GM12878 (cell line): ENCODE results near the gene CTSC. TPM values are rescaled to one million over a fixed set of nuclear protein-coding genes. Genes with fewer than 3 reads are reported as not detected.

Experiments
- ATAC-seq: fragments of 200-7000 bp; cut with Tn5 transposase; 3 replicates; pipeline ENCODE4 v1.9.1; 2020; ENCODE audit warnings: mild to moderate bottlenecking, moderate library complexity
- BruUV-seq: library from RNA; stranded (reverse); fragments of 400-500 nt; replicated peaks from 2 replicates; lab custom pipeline; 2021; lab: Mats Ljungman, UMichigan
- CTCF ChIA-PET: fragments of 300-600 bp; sonication (Branson Sonifier 250); formaldehyde crosslinking; extraction: SDS; loops from one replicate; lab custom pipeline; 2021; ENCODE audit warnings: inconsistent platforms; lab: Yijun Ruan, JAX
- POLR2A ChIA-PET: fragments of 350-600 bp; formaldehyde crosslinking; extraction: SDS; loops from one replicate; lab custom pipeline; 2021; ENCODE audit warnings: inconsistent platforms; lab: Charles Lee
- RAD21 ChIA-PET: fragments of 300-600 bp; sonication (Branson Sonifier 250); formaldehyde crosslinking; loops from one replicate; lab custom pipeline; 2023; ENCODE audit warnings: antibody characterized with exemption; ENCODE audit not compliant: unreplicated experiment; lab: Charles Lee
- SMC1A ChIA-PET: fragments of 300-600 bp; sonication (Branson Sonifier 250); formaldehyde crosslinking; loops from one replicate; lab custom pipeline; 2023; ENCODE audit not compliant: unreplicated experiment, uncharacterized antibody; lab: Charles Lee
- DNase-seq: peaks from one replicate; pipeline ENCODE4 v3.0.0-alpha.2; 2011; ENCODE audit warnings: low read depth, low spot score
- FAIRE-seq: peaks from 3 replicates; lab custom pipeline; 2011; peaks lifted over from hg19 to GRCh38; lab: Jason Lieb, UNC
- H2AFZ ChIP-seq: 2 replicates; pipeline ENCODE4 v1.6.0; 2011; ENCODE audit warnings: low read depth, low read length, control low read depth; ENCODE audit not compliant: control insufficient read depth
- H3K27ac ChIP-seq: 2 replicates; pipeline ENCODE4 v1.5.1; 2011; ENCODE audit warnings: control low read depth; ENCODE audit not compliant: control insufficient read depth, insufficient read depth
- H3K27me3 ChIP-seq, 2 experiments: replicated peaks in 1 of 2; 2 replicates each; pipeline versions ENCODE4 v1.6.0 to v1.6.1; 2011; ENCODE audit warnings: low read length in 1 of 2; ENCODE audit not compliant: control insufficient read depth in 2 of 2, insufficient read depth in 2 of 2
- H3K36me3 ChIP-seq, 2 experiments: 2 replicates each; pipeline ENCODE4 v1.5.1; 2011; ENCODE audit warnings: low read length in 1 of 2; ENCODE audit not compliant: control insufficient read depth in 2 of 2, insufficient read depth in 2 of 2
- H3K4me1 ChIP-seq: 2 replicates; pipeline ENCODE4 v1.6.1; 2011; ENCODE audit warnings: mild to moderate bottlenecking, low read length, moderate library complexity, mixed read lengths; ENCODE audit not compliant: control insufficient read depth, insufficient read depth
- H3K4me2 ChIP-seq: 2 replicates; pipeline ENCODE4 v1.6.0; 2011; ENCODE audit warnings: control low read depth; ENCODE audit not compliant: control insufficient read depth, insufficient read depth
- H3K4me3 ChIP-seq: fragments of 200-600 bp; sonication (generic); 2 replicates; pipeline ENCODE4 v1.5.1; 2016
- H3K79me2 ChIP-seq: 2 replicates; pipeline ENCODE4 v1.6.0; 2011; ENCODE audit warnings: low read length; ENCODE audit not compliant: control insufficient read depth, insufficient read depth
- H3K9ac ChIP-seq: 2 replicates; pipeline ENCODE4 v1.8.0; 2011; ENCODE audit warnings: low read length, control low read depth, mixed read lengths; ENCODE audit not compliant: control insufficient read depth, insufficient read depth
- H3K9me3 ChIP-seq: replicated peaks from 3 replicates; pipeline ENCODE4 v1.5.1; 2011; ENCODE audit warnings: mild to moderate bottlenecking, low read length; ENCODE audit not compliant: control insufficient read depth, insufficient read depth
- H4K20me1 ChIP-seq: 2 replicates; pipeline ENCODE4 v1.6.0; 2011; ENCODE audit not compliant: control insufficient read depth, insufficient read depth
- EP300 ChIP-seq, 2 experiments: fragments of 150-350 bp in 1 of 2; IDR thresholded peaks; 2 replicates each; pipeline ENCODE4 v1.6.1; 2011 to 2012; ENCODE audit warnings: low read depth in 2 of 2, low read length in 2 of 2, borderline replicate concordance in 1 of 2, improper control_type of control experiment in 1 of 2, inconsistent platforms in 1 of 2; ENCODE audit not compliant: control insufficient read depth in 1 of 2
- JUNB ChIP-seq: IDR thresholded peaks from 2 replicates; pipeline ENCODE4 v1.6.1; 2016; ENCODE audit warnings: antibody characterized with exemption, mild to moderate bottlenecking
- KLF5 ChIP-seq: fragments of 450-650 bp; IDR thresholded peaks from 2 replicates; pipeline ENCODE4 v1.6.1; 2014; ENCODE audit warnings: mild to moderate bottlenecking; ENCODE audit not compliant: partially characterized antibody
- NRF1 ChIP-seq: conservative IDR thresholded peaks from 2 replicates; pipeline ENCODE4 v1.6.1; 2011; ENCODE audit warnings: mild to moderate bottlenecking, low read depth, low read length, improper control_type of control experiment
- SREBF1 ChIP-seq: IDR thresholded peaks from 2 replicates; pipeline ENCODE4 v1.6.1; 2012; ENCODE audit warnings: mild to moderate bottlenecking, low read length
- SUPT20H ChIP-seq: IDR thresholded peaks from 2 replicates; pipeline ENCODE4 v1.6.1; 2011; ENCODE audit warnings: low read depth, mild to moderate bottlenecking, low read length, moderate library complexity, borderline replicate concordance; ENCODE audit not compliant: control insufficient read depth
- YBX1 ChIP-seq: fragments of 450-650 bp; IDR thresholded peaks from 2 replicates; pipeline ENCODE4 v1.6.1; 2016; ENCODE audit warnings: antibody characterized with exemption
- WGBS: methylation state at CpG from one replicate; pipeline ENCODE4 v1.1.6; 2016; ENCODE audit warnings: low lambda C conversion rate; ENCODE audit not compliant: insufficient replicate concordance, insufficient coverage; ENCODE audit errors: missing lambda C conversion rate; 5-methylcytosine and 5-hydroxymethylcytosine counted together
- in situ Hi-C: fragments of 300-500 bp; cut with MboI; formaldehyde crosslinking; loops from 9 replicates; pipeline ENCODE4 v1.14.3; 2018; ENCODE audit warnings: mixed read lengths
- intact Hi-C: fragments of 100-400 bp; cut with micrococcal nuclease; formaldehyde crosslinking; loops from one replicate; pipeline ENCODE4 v1.14.2; 2022; ENCODE audit not compliant: unreplicated experiment
- polyA plus RNA-seq, 11 experiments: library from polyadenylated mRNA; depleted of rRNA in 4 of 11; unstranded in 6 of 11; stranded (reverse) in 5 of 11; fragments of >200 nt; fragmentation: Nextera tagmentation in 4 of 11; fragmentation: Illumina TruSeq in 1 of 11; extraction: Ambion mirVana in 4 of 11; extraction: Trizol in 1 of 11; gene quantifications; 1 replicate in 1 of 11; 2 replicates in 10 of 11; pipeline versions ENCODE4 v1.2.1 to v1.2.3, GENCODE V29; 2011 to 2016; ENCODE audit warnings: inconsistent platforms in 2 of 11, missing spikeins in 2 of 11, low read depth in 1 of 11
- total RNA-seq, 4 experiments: library from RNA; depleted of rRNA in 3 of 4; stranded (reverse); fragments of >200 nt in 3 of 4; fragmentation: Illumina TruSeq in 1 of 4; extraction: Trizol in 1 of 4; gene quantifications; 2 replicates each; pipeline versions ENCODE4 v1.2.1 to v1.2.3, GENCODE V29; 2013 to 2021
- TF ChIP-seq, protein P1 (sequence below): IDR thresholded peaks from 2 replicates; pipeline ENCODE4 v1.6.1; 2011; ENCODE audit warnings: low read depth, low read length, improper control_type of control experiment, borderline replicate concordance
- TF ChIP-seq, protein P2 (sequence below): fragments of 450-650 bp; IDR thresholded peaks from 2 replicates; pipeline ENCODE4 v1.6.1; 2017; ENCODE audit warnings: mild to moderate bottlenecking, moderate library complexity
- TF ChIP-seq, protein P3 (sequence below): fragments of 450-650 bp; IDR thresholded peaks from 2 replicates; pipeline ENCODE4 v1.6.1; 2016; ENCODE audit warnings: mild to moderate bottlenecking, moderate library complexity, borderline replicate concordance

CTSC gene
- total and polyA plus RNA-seq, 10 of the 15 experiments (the other 5 are each of a cell fraction or from before 2014, with no cell fraction given), result 289 to 1,123 (median 430) TPM

DNA sequence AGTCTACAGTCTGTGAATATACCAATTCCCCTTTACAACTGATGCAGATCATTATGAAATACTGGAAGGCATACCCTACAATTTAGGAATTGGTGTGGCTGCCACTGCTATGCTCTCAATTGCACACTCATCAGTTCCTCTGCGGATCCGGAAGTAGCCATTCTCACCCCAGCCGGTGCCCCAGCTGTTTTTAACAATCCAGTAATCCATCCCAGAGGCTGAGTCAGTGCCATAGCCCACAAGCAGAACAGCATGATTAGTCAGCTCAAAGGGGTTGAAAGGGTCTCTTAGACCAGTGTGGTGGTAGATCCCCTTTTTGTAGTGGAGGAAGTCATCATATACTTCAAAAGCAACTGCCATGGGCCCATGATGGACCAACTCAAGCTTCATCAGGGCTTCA lies 43.6 kb downstream of the CTSC start (continued):
- TF ChIP-seq, protein P1, sequence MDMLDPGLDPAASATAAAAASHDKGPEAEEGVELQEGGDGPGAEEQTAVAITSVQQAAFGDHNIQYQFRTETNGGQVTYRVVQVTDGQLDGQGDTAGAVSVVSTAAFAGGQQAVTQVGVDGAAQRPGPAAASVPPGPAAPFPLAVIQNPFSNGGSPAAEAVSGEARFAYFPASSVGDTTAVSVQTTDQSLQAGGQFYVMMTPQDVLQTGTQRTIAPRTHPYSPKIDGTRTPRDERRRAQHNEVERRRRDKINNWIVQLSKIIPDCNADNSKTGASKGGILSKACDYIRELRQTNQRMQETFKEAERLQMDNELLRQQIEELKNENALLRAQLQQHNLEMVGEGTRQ, result no peak
- TF ChIP-seq, protein P2, sequence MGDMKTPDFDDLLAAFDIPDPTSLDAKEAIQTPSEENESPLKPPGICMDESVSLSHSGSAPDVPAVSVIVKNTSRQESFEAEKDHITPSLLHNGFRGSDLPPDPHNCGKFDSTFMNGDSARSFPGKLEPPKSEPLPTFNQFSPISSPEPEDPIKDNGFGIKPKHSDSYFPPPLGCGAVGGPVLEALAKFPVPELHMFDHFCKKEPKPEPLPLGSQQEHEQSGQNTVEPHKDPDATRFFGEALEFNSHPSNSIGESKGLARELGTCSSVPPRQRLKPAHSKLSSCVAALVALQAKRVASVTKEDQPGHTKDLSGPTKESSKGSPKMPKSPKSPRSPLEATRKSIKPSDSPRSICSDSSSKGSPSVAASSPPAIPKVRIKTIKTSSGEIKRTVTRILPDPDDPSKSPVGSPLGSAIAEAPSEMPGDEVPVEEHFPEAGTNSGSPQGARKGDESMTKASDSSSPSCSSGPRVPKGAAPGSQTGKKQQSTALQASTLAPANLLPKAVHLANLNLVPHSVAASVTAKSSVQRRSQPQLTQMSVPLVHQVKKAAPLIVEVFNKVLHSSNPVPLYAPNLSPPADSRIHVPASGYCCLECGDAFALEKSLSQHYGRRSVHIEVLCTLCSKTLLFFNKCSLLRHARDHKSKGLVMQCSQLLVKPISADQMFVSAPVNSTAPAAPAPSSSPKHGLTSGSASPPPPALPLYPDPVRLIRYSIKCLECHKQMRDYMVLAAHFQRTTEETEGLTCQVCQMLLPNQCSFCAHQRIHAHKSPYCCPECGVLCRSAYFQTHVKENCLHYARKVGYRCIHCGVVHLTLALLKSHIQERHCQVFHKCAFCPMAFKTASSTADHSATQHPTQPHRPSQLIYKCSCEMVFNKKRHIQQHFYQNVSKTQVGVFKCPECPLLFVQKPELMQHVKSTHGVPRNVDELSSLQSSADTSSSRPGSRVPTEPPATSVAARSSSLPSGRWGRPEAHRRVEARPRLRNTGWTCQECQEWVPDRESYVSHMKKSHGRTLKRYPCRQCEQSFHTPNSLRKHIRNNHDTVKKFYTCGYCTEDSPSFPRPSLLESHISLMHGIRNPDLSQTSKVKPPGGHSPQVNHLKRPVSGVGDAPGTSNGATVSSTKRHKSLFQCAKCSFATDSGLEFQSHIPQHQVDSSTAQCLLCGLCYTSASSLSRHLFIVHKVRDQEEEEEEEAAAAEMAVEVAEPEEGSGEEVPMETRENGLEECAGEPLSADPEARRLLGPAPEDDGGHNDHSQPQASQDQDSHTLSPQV, result no peak

DNA sequence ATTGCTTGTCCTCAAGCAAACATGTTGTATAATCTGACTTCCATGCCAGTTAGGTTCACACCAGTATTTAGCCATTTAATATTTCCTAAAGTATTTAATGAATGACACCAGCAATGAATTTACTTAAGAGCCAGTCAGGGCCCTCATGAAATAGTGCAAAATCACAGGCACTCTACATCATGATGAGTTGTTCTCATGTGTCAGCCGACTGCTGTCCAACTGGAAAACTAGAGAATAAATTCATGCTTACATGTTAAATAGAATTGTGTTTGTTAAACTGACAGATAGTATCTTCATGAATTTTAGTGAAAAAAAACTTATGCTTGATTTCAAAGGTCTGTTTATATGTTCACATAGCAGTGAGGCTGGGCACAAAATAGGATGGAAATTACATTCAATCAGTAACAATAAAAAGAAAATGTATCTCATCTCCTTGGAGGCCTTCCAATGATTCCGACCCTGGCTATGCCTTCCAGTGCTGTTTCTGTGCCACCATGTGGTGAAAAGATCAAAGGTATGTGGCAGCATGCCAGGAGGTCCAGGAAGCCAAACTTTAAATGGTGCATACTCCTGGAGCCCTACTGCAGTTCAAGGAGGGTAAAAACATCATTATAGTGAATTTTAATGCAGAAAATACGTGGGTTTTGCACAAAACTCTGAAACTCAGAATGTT lies 45.2 kb downstream of the CTSC start:
- Histone ChIP-seq H3K9me3 (peaks cover 2% of the 10 kb centered on the region; the same call in 2 of the 3 replicates), H3K4me2 (no peak overlapping the region), H3K4me1 (peaks cover 22% of the 10 kb centered on the region), H3K79me2 (no peaks in the 10 kb centered on the region; the same call in 1 of the 2 replicates), H3K27me3 (no peaks in the 10 kb centered on the region), H2AFZ (no peak overlapping the region), H3K4me3 (no peak overlapping the region), H3K36me3 (peaks cover 10 to 34% of the 10 kb centered on the region in 2 experiments), H3K9ac (no peak overlapping the region), H4K20me1 (no peaks in the 10 kb centered on the region)
- no peak for DNase-seq
- intact Hi-C loops, result no loop called here
- ChIA-PET SMC1A (interaction anchor here (1.0 to 16.9 kb wide), 5 partner anchors 16 to 124 kb away, joined by 4 to 288 read pairs (median 37); no protein-coding TSS in a partner anchor), POLR2A (interaction anchor here (0.8 to 1.0 kb wide), 2 partner anchors 10 to 143 kb away, joined by 3 to 7 read pairs; no protein-coding TSS in a partner anchor), RAD21 (interaction anchor here (1.3 to 11.4 kb wide), 2 partner anchors 8 to 64 kb away, joined by 3 to 143 read pairs; no protein-coding TSS in a partner anchor), CTCF (interaction anchor here (0.6 to 1.0 kb wide), 3 partner anchors 9 to 84 kb away, joined by 4 read pairs; no protein-coding TSS in a partner anchor)
- ATAC-seq, result no peak
- in situ Hi-C loops, result no loop called here
- WGBS, result 93% methylated on average over 3 of the region's 3 CpGs
- no peak for FAIRE-seq
- TF ChIP-seq YBX1 (no peak), EP300 (IDR thresholded peaks at IDR 0.05; ENCODE audit: borderline replicate concordance in 1 of 2, control insufficient read depth in 1 of 2, low read depth in 2 of 2, low read length in 2 of 2) (no peak), SUPT20H (no peak), JUNB (no peak), KLF5 (no peak), SREBF1 (no peak), NRF1 (no peak)
- TF ChIP-seq, protein P3, sequence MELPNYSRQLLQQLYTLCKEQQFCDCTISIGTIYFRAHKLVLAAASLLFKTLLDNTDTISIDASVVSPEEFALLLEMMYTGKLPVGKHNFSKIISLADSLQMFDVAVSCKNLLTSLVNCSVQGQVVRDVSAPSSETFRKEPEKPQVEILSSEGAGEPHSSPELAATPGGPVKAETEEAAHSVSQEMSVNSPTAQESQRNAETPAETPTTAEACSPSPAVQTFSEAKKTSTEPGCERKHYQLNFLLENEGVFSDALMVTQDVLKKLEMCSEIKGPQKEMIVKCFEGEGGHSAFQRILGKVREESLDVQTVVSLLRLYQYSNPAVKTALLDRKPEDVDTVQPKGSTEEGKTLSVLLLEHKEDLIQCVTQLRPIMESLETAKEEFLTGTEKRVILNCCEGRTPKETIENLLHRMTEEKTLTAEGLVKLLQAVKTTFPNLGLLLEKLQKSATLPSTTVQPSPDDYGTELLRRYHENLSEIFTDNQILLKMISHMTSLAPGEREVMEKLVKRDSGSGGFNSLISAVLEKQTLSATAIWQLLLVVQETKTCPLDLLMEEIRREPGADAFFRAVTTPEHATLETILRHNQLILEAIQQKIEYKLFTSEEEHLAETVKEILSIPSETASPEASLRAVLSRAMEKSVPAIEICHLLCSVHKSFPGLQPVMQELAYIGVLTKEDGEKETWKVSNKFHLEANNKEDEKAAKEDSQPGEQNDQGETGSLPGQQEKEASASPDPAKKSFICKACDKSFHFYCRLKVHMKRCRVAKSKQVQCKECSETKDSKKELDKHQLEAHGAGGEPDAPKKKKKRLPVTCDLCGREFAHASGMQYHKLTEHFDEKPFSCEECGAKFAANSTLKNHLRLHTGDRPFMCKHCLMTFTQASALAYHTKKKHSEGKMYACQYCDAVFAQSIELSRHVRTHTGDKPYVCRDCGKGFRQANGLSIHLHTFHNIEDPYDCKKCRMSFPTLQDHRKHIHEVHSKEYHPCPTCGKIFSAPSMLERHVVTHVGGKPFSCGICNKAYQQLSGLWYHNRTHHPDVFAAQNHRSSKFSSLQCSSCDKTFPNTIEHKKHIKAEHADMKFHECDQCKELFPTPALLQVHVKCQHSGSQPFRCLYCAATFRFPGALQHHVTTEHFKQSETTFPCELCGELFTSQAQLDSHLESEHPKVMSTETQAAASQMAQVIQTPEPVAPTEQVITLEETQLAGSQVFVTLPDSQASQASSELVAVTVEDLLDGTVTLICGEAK, result no peak
- TF ChIP-seq, all 136 proteins: peak for 0
- no peak overlapping the region for H3K27ac ChIP-seq
- BruUV-seq, result no TSS peak
